Stomach smooth muscle (tissue), 2 donors: Measurements from ENCODE around the gene COL4A2.

ENCODE experiments used
- H3K27ac ChIP-seq: one replicate; pipeline ENCODE4 v1.7.0; 2013; ENCODE audit warnings: mild to moderate bottlenecking, low read length, inconsistent platforms
- H3K27me3 ChIP-seq, 2 donors: one replicate each; pipeline ENCODE4 v1.7.0; 2013; ENCODE audit warnings: low read length in 2 of 2; ENCODE audit not compliant: insufficient read depth in 2 of 2, control insufficient read depth in 1 of 2
- H3K36me3 ChIP-seq, 2 donors: one replicate each; pipeline ENCODE4 v1.7.0; 2013; ENCODE audit warnings: low read length in 2 of 2; ENCODE audit not compliant: control insufficient read depth in 2 of 2, insufficient read depth in 2 of 2
- H3K4me1 ChIP-seq: one replicate; pipeline ENCODE4 v1.7.0; 2013; ENCODE audit warnings: low read length; ENCODE audit not compliant: control insufficient read depth, insufficient read depth
- H3K4me3 ChIP-seq, 2 donors: one replicate each; pipeline ENCODE4 v1.7.0; 2013; ENCODE audit warnings: low read length in 2 of 2
- H3K9ac ChIP-seq, 2 donors: one replicate each; pipeline ENCODE4 v1.7.0; 2013; ENCODE audit warnings: low read length in 2 of 2, mild to moderate bottlenecking in 1 of 2
- H3K9me3 ChIP-seq, 2 donors: one replicate each; pipeline ENCODE4 v1.7.0; 2013; ENCODE audit warnings: low read length in 2 of 2; ENCODE audit not compliant: control insufficient read depth in 2 of 2
- donor health status: healthy.
- donor health status: Pancreatic carcinoma.

Gene COL4A2

DNA sequence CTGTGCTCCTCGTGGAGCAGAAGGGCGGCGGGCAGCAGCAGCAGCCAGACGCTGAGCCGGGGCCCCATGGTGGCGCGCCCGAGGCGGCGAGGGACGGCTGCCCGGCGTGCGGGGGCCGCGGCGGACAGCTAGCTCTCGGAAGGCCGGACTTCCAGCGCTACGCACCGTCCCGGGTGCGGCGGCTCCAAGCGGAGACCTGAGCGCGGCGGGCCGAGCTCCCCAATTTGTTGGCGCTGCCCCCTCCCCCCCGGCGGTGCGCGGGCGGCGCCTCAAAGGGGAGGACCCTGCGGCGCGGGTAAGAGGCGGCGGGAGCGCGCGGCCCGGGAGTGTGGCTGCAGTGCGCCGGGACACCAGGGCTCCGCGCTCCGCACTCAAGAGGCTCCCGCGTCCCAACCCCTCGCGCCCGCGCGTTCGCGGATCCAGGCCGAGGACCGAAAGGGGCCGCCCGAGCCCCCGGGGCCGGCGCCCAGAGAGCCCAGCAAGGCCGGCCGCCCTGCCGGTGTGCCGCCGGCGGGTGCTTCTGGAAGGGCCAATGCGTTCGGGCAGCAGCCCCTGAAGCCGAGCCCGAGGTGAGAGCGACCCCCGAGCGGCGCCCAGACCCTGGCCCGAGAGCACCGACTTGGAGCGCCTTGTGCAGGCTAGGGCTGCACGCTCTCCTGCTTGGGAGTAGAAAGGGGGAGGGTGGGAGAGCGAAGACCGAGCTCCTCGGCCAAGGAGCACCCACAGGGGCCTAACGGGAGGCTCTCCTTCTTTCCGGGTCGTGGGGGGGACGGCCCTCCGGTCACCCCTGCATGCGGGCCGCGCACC lies at the start of gene COL4A2, which contains the start of gene COL4A1:
TSS of gene COL4A2 (plus strand) at position 325 of the 807 bp plus-strand sequence. CDS start 620 bp downstream, outside the sequence.
TSS of gene COL4A1 (minus strand) at position 198 of the 807 bp plus-strand sequence. CDS start at position 68, 130 bp downstream.
- peak within 1 kb of the TSS; percentile 96 for H3K27ac ChIP-seq
- H3K27me3 ChIP-seq, result no peaks in the 10 kb centered on the region
- no peaks in the 10 kb centered on the region for H3K9me3 ChIP-seq
- H3K4me1 ChIP-seq, result peaks cover 65% of the 10 kb centered on the region
- peak within 1 kb of the TSS; percentile 96 to 99 for H3K4me3 ChIP-seq
- peak within 1 kb of the TSS; percentile 94 to 96 for H3K9ac ChIP-seq
- peaks cover 6 to 14% of the 10 kb centered on the region in 2 donors for H3K36me3 ChIP-seq

DNA sequence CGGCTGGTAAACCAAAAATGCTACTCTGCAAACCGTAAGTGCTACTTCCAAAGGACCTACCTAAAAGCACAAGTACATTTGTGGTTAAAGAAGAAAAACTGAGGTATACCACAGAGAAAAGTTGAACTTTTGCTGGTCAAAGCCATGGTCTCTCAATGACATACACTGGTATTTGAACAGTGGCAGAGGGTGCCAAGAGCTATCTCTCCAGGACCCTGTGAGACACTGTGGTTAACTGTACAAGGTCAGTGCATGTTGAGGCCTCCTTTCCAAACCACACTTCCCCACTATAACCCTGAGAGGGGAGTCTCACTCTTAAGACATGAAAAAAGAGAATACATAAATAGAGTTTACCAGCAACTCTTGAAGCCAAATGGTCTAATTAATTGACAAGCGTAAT lies 49.7 kb upstream of the COL4A2 start:
- Histone ChIP-seq H3K36me3 (no peaks in the 10 kb centered on the region), H3K27me3 (no peaks in the 10 kb centered on the region), H3K4me1 (peaks cover 41% of the 10 kb centered on the region), H3K9me3 (no peaks in the 10 kb centered on the region), H3K9ac (no peak overlapping the region), H3K27ac (peak overlapping the region; percentile 60), H3K4me3 (no peak overlapping the region)

DNA sequence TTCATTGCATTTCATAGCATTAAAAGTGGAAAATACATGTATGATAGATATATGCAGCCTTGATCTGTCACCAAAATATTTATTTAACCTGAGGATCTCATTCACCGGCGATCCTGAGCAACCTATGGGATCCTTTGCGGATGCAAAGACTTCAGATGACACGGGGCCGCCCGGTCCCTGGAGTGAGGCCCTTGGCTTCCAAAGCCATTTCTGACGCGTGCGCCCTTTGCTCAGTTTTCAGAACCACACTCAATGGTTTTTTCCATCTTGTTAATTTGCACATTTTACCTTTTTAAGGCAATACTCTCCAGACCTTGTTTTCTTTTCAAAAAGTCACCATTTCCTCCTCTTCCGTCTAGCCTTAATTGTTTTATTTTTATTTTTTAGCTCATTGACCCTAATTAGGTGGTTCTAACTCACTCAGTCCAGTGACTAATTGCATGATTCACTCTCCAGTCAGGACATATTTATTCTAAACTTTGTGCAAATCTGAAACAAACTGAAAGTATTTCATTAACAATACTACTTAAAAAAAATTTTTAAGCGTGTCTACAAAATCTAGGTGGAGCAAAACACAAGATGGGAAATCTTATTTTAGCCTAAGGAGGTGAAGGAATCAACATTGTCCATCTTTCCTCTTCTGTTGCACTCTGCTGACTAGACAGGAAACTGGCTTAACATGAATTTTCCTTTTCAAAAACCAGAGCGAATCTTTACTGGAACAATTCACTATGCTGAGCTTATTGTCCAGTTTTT lies 48.0 kb upstream of the COL4A2 start:
- Histone ChIP-seq H3K27me3 (no peaks in the 10 kb centered on the region), H3K27ac (peak overlapping the region; percentile 3), H3K4me3 (no peak overlapping the region), H3K9ac (no peak overlapping the region), H3K4me1 (peaks cover 50% of the 10 kb centered on the region), H3K9me3 (no peaks in the 10 kb centered on the region), H3K36me3 (no peaks in the 10 kb centered on the region)

DNA sequence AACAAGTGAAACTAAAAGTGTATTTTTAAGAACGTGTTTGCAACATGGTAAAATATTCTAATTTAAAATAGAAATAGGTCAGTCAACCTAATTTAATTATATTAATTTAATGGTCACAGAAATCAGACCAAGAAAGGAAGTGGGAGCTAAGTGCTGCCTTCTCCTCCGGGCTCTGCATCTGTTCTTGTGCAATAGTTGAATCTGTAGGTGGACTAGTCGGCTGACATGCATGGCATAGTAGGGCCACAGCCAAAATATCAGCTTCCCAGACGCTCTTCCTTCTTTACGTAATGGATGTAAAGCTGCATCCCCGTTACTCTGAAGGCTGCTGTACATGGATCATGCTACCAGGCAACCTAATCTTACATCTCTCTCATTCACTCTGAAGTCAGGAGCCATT lies 47.4 kb upstream of the COL4A2 start:
- no peaks in the 10 kb centered on the region for H3K27me3 ChIP-seq
- H3K9ac ChIP-seq, result no peak overlapping the region
- no peak overlapping the region for H3K4me3 ChIP-seq
- H3K9me3 ChIP-seq, result no peaks in the 10 kb centered on the region
- H3K36me3 ChIP-seq, result no peaks in the 10 kb centered on the region
- H3K4me1 ChIP-seq, result peaks cover 46% of the 10 kb centered on the region
- peak overlapping the region; percentile 3 for H3K27ac ChIP-seq

DNA sequence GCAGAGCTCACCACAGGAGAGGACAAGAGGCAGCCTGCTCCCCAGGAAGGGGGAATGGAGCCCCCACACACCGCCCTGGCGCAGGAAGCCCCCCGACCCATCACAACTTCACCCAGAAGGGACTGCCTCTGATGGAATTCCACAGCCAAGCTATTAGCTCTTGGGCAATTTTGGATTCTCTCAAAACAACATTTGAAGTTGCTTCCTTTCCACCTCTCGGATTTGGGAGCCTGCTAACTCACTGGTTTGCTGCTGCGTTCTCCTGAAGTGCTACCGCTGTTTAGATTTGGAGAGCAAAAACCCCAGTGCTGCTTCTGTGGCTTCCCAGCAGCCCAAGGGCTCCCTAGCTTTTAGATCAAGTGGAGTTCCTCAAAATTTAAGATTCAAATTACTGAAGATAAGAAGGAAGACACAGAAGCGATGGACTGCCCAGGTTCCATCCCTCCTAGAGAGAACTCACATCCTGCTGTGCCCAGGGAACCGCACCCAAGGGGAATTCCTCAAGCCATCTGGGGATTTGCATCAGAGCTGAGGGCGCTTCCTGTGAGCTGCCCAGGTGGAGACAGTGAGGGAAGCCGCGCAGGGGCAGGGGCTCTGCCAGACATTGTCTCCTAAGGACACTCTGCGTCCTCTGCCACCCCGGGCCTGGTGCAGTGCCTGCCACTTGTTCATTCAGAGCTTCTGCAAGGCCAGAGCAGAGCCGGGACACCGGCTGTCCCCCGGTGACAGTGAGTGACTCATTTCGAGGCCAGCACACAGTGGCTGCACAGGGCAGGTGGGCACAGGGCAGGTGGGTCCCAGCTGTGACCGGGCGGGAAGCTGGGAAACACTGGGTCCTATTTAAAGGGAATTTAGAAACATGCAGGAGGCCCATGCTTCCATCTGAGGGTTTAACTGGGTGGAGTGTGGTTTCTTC lies 45.7 kb upstream of the COL4A2 start:
- Histone ChIP-seq H3K27ac (peak overlapping the region; percentile 62), H3K9ac (no peak overlapping the region), H3K4me1 (peaks cover 48% of the 10 kb centered on the region), H3K9me3 (no peaks in the 10 kb centered on the region), H3K4me3 (no peak overlapping the region), H3K27me3 (no peaks in the 10 kb centered on the region), H3K36me3 (no peaks in the 10 kb centered on the region)

DNA sequence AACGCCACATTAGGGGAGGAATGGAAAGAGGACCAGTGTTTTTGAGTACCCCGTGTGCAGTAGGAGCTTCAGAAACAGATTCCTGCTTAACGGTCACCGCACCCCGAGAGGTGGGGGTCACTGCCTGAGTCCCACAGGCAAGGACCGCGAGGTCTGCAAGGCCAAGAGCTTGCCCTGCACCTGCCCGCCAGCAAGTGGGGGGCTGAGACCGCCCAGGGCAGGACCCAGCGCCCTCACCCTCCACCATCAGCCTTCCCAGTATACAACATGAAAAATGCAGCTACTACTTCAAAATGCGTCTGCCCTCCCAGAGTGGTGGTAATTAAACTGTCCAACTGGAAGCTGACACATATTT lies 45.0 kb upstream of the COL4A2 start:
- Histone ChIP-seq H3K4me3 (no peak overlapping the region), H3K27me3 (no peaks in the 10 kb centered on the region), H3K4me1 (peaks cover 48% of the 10 kb centered on the region), H3K9me3 (no peaks in the 10 kb centered on the region), H3K27ac (peak overlapping the region; percentile 67), H3K36me3 (no peaks in the 10 kb centered on the region), H3K9ac (no peak overlapping the region)

DNA sequence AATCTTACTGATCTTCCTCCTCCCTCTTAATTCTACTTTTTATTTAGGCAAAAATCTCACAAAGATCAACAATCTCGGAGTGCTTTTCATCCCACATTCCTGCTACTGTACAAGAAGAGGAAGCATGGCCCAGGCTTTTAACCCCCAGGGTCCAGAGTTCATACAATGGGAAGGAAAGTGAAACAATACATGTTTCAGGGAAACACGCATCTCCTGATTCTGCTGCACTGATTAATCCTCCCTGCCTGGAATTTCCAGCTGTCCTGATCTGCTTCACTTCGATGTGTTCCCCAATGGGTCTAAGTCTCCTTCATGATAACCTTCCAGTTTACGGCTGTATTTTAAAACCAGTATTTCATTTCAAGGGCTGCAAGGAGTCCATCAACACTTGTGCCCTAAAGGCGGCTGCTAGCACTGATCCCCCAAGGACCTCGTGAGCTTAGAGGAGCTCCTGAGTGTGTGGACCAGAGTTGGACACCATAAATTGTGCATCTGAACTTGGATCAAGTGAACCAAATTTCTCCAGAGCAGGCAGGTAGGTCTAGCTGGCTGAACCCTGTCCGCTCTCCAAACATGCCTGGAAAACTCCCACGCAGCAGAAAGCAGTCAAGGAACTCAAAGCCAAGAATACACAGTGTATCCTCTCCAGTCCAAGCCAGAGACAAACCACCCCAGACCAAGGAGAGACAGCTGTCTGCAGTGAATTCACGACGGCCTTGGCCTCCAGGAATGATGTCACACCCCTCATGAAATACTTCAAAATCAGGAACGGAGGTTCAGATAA lies 44.4 kb upstream of the COL4A2 start:
- H3K9me3 ChIP-seq, result no peaks in the 10 kb centered on the region
- H3K4me3 ChIP-seq, result peak overlapping the region in 1 of 2 donors; percentile 59
- H3K36me3 ChIP-seq, result no peaks in the 10 kb centered on the region
- peak overlapping the region; percentile 67 for H3K27ac ChIP-seq
- peaks cover 51% of the 10 kb centered on the region for H3K4me1 ChIP-seq
- no peaks in the 10 kb centered on the region for H3K27me3 ChIP-seq
- peak overlapping the region in 1 of 2 donors; percentile 36 for H3K9ac ChIP-seq

DNA sequence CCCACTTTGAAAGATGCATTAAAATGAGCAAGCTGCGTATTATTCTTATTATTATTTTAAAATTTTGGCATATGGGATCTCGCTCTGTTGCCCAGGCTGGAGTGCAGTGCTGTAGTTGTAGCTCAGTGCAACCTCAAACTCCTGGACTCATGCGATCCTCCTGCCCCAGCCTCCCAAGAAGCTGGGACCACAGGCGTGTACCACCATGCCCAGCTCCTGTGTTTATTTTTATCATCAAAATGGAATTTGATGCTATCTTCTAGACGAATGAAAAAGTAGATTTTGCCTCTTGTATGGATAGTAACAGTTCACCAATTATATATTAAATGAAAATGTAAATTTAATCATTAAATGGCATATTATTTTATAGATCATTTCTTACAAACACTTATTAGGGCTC lies 43.7 kb upstream of the COL4A2 start:
- Histone ChIP-seq H3K4me1 (peaks cover 58% of the 10 kb centered on the region), H3K9me3 (no peaks in the 10 kb centered on the region), H3K27ac (no peak overlapping the region), H3K27me3 (no peaks in the 10 kb centered on the region), H3K9ac (no peak overlapping the region), H3K36me3 (no peaks in the 10 kb centered on the region), H3K4me3 (no peak overlapping the region)

DNA sequence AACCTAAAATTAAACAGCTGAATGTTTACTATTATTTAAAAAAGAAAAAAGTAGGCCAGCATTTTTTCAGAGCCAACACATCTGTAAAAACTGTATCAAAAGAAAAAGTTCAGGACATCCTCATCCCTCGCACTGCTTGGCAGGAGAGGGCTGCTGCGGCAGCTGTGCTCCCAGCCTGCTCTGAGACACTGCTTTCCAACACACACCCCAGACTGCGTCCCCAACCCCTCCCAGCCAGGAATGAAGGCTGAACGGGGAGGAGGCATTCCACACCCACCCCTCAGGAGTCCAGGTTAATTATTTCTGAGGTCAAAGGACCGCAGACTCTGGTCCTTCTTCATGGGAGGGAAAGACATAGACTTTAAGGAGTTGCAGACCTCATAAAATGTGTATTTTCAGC lies 43.2 kb upstream of the COL4A2 start:
- H3K4me3 ChIP-seq, result no peak overlapping the region
- no peak overlapping the region for H3K9ac ChIP-seq
- H3K36me3 ChIP-seq, result no peaks in the 10 kb centered on the region
- H3K27ac ChIP-seq, result peak overlapping the region; percentile 2
- H3K4me1 ChIP-seq, result peaks cover 62% of the 10 kb centered on the region
- H3K27me3 ChIP-seq, result no peaks in the 10 kb centered on the region
- H3K9me3 ChIP-seq, result no peaks in the 10 kb centered on the region
